ENCODE data around the gene NCAN. TPM values are rescaled to one million over a fixed set of nuclear protein-coding genes. Genes with fewer than 3 reads are reported as not detected.

Gene NCAN
- total and polyA plus RNA-seq, 8 donors, result 0.03 to 0.14 (median 0.09) TPM; not detected in 2

DNA sequence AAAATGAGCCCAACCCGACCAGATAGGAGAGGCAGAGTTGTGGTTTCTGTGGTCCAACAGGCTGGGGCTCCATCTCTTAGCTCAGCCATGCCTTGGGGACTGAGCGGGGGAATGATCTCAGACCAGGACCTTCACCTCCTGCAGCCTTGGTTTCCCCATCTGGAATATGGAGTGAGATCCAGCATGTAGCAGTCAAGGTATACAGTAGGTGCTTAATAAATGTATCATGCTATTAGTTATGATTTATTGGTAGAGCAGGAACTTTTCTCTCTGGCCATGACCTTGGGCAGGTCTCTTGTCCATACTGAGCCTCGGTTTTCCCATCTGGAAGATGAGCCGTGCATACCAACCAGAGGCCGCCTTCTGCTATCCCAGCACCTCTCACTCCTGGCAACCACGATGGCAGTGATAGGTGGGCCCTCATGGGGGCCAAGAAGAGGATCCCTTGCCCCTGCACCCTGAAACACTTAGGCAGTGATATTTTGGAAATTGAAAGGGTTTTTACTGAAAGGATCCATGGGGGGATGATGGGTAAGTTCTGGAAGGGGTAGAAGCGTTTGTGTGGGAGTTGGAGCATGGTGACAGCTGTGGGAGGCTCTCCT lies 52.2 kb downstream of the NCAN start:
- DNase-seq (peak in 1 of 4 donors; percentile 16), ATAC-seq (no peak)
- H3K4me3 ChIP-seq, result no peak overlapping the region
- H3K9me3 ChIP-seq, result peaks cover 0 to 5% of the 10 kb centered on the region in 2 donors
- H3K36me3 ChIP-seq, result no peaks in the 10 kb centered on the region
- TF ChIP-seq, protein P1, sequence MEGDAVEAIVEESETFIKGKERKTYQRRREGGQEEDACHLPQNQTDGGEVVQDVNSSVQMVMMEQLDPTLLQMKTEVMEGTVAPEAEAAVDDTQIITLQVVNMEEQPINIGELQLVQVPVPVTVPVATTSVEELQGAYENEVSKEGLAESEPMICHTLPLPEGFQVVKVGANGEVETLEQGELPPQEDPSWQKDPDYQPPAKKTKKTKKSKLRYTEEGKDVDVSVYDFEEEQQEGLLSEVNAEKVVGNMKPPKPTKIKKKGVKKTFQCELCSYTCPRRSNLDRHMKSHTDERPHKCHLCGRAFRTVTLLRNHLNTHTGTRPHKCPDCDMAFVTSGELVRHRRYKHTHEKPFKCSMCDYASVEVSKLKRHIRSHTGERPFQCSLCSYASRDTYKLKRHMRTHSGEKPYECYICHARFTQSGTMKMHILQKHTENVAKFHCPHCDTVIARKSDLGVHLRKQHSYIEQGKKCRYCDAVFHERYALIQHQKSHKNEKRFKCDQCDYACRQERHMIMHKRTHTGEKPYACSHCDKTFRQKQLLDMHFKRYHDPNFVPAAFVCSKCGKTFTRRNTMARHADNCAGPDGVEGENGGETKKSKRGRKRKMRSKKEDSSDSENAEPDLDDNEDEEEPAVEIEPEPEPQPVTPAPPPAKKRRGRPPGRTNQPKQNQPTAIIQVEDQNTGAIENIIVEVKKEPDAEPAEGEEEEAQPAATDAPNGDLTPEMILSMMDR (IDR thresholded peaks at IDR 0.05), result no peak
- no peak overlapping the region for H3K27ac ChIP-seq
- H3K4me1 ChIP-seq, result peaks cover 0 to 6% of the 10 kb centered on the region in 2 donors
- peaks cover 32 to 53% of the 10 kb centered on the region in 2 donors for H3K27me3 ChIP-seq
- intact Hi-C loops (cut with DNase I), result no loop called here

DNA sequence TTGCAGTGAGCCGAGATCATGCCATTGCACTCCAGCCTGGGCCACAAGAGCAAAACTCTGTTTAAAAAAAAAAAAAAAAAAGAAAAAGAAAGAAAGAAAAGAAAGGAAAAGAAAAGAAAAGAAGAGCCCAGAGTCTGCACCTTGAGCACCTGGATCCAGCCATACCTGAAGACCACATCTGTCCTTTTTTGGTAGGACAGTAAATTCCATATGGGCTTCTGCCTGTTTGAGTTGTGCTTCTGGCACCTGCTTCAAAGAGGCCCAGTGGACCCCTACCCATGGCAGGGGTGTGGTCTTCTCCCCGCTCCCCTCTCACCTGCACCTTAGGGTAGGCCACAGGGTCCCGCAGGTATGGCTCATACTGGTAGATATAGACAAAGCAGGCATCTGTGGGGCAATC lies 55.5 kb downstream of the NCAN start:
- intact Hi-C loops (cut with DNase I), result no loop called here
- no peak for ATAC-seq
- no peaks in the 10 kb centered on the region for H3K4me1 ChIP-seq

DNA sequence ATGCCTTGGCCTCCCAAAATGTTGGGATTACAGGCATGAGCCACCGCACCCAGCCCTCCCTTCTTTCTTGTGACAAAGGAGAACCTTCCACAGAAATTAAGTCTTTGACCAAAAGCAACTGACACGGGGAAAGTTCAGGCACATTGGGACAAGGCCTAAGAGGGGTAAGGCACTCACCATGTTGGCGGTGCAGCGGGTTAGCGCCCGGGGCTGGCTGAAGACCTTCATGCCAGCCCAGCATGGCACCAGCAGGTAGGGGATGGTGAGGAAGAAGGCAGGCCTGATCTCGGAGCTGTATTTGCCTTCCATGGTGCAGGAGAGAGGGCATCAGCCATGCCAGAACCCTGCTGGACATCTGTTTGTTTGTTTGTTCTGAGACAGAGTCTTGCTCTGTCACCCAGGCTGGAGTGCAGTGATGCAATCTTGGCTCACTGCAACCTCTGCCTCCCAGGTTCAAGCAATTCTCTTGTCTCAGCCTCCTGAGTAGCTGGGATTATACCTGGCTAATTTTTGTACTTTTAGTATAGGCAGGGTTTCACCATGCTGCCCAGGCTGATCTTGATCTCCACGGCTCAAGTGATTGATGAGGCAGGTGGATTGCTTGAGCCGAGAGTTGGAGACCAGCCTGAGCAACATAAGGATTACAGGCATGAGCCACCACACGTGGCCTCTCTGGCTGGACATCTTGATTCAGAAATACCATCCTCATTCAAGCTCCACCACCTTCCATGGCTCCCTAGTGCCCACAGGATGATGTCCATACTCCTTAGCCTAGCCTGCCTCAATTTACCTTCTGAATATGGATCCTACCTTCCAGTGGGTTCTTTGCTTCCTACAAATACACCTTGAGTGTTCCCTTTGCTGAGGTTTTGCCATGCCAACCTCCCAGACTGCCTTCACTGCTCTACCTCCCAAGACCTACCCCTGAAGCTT lies 57.0 kb downstream of the NCAN start:
- Histone ChIP-seq H3K36me3 (no peaks in the 10 kb centered on the region), H3K9me3 (no peaks in the 10 kb centered on the region), H3K27ac (no peak overlapping the region), H3K4me3 (no peak overlapping the region), H3K4me1 (peaks cover 0 to 7% of the 10 kb centered on the region in 2 donors), H3K27me3 (peaks cover 0 to 39% of the 10 kb centered on the region in 2 donors)
- intact Hi-C loops (cut with DNase I), result no loop called here
- TF ChIP-seq, protein P1 (IDR thresholded peaks at IDR 0.05), result no peak
- DNase-seq (peak in 1 of 4 donors; percentile 60), ATAC-seq (no peak)

More for the DNA sequence above, 55.5 kb downstream of the NCAN start:
- no peak overlapping the region for H3K27ac ChIP-seq
- H3K27me3 ChIP-seq, result peaks cover 10 to 40% of the 10 kb centered on the region in 2 donors
- no peaks in the 10 kb centered on the region for H3K36me3 ChIP-seq
- no peaks in the 10 kb centered on the region for H3K9me3 ChIP-seq
- DNase-seq, result no peak
- H3K4me3 ChIP-seq, result no peak overlapping the region
- TF ChIP-seq, protein P1 (IDR thresholded peaks at IDR 0.05), result no peak

DNA sequence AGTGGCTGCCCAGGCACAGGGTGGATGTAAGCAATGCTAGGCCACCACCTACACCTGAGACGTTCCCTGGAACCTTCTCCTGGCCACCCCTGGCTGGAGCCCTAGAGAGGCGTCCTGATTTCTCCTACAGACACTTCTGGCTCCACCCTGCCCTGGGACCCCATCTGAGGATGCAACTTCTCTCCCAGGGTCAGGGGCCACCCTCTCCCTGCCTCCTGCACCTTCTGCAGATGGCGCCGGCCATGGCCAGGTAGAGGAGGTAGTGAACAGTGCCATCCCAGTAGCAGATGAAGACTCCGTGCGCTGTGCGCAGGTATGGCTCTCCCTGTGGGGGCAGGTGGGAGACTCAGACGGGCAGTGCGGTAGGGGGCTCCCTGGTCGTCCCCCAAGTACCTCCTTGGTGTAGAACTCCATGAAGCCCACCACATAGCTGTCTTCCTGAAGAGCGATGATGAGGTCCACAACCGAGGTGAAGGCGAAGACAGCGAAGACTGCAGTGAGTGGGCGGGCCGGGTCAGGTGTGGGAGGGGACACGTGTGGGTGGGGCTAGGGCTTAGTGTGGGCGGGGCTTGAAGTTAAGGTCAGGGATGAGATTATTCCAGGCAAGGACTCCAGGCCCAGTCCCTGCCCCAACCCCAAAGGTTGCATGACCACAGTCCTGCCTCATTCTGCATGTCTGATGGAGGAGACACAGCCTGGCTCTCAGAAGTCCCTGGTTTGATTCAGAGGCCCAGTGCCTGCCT lies 58.4 kb downstream of the NCAN start:
- peak in 1 of 4 donors; percentile 52 for DNase-seq
- Histone ChIP-seq H3K27me3 (peaks cover 0 to 41% of the 10 kb centered on the region in 2 donors), H3K36me3 (peaks cover 0 to 7% of the 10 kb centered on the region in 2 donors), H3K4me1 (peaks cover 0 to 7% of the 10 kb centered on the region in 2 donors), H3K27ac (no peak overlapping the region), H3K4me3 (no peak overlapping the region), H3K9me3 (no peaks in the 10 kb centered on the region)
- no peak for ATAC-seq
- intact Hi-C loops (cut with DNase I), result no loop called here
- TF ChIP-seq, protein P1 (IDR thresholded peaks at IDR 0.05), result no peak

Data from left lung (tissue), 10 donors.